HG03565 (cell line): ENCODE measurements around the gene DHDH.
"Not testable (repeated sequence)": the region's sequence is repeated elsewhere in the genome, so short reads cannot be mapped to it uniquely, and the experiment has no call there.

Experiments used
- ATAC-seq: cut with Tn5 transposase; IDR thresholded peaks from one replicate; pipeline ENCODE4 v1.9.1; 2021; ENCODE audit warnings: mild to moderate bottlenecking, moderate library complexity; ENCODE audit not compliant: unreplicated experiment

DHDH gene

GRCh38 chr19:48914181-48914580 is 19.3 kb upstream of the DHDH start:
- no peak for ATAC-seq

DNA sequence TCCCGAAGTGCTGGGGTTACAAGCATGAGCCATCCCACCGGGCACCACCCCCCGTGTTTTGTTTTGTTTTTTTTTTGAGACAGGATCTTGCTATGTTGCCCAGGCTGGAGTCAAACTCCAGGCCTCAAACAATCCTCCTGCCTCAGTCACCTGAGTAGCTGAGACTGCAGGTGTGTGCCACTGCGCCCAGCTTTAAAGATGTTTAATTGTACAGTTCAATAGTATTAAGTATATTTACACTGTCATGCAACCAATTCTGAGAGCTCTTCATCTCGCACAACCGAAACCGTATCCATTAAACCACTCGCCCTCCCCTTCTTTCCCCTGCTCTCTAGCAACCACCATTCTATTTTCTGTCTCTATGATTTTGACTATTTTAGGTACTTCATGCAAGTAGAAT is 17.7 kb upstream of the DHDH start:
- ATAC-seq: no peak

- ATAC-seq: no peak
These were observed 15.4 kb upstream of the DHDH start for GRCh38 chr19:48918071-48918470.

DNA sequence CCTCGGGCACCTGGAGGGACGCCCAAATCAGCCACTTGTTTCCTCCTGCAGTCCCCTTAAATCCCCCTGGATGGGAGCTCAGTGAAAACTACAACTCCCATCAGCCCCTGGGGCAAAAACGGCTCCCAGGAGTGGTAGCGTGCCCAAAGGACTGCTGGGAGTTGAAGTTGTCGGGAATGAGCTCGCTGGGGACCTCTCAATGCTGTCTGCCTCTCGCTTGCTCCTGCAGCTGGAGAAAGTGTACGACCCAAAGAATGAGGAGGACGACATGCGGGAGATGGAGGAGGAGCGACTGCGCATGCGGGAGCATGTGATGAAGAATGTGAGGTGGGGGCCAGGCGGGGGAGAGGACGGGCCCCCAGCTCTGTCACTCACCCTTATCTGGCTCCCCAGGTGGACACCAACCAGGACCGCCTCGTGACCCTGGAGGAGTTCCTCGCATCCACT is 14.7 kb upstream of the DHDH start:
- ATAC-seq: no peak

DNA sequence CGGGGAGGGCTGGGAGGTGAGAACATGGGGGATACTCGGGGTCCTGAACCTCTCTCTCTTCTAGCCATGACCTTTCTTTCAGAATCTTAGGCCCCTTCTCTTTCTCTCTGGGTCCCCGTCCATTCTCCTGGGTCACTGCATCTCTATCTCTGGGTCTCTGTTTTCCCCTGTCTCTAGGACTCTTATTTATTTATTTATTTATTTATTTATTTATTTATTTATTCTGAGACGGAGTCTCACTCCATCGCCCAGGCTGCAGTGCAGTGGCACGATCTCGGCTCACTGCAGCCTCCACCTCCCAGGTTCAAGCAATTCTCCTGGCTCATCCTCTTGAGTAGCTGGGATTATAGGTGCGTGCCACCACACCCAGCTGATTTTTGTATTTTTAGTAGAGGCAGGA is 14.2 kb upstream of the DHDH start:
- not testable (repeated sequence) for ATAC-seq

- ATAC-seq: no peak
These were observed 12.6 kb upstream of the DHDH start for GRCh38 chr19:48920949-48921348.

- no peak for ATAC-seq
These were observed 11.6 kb upstream of the DHDH start for GRCh38 chr19:48921721-48922500.

DNA sequence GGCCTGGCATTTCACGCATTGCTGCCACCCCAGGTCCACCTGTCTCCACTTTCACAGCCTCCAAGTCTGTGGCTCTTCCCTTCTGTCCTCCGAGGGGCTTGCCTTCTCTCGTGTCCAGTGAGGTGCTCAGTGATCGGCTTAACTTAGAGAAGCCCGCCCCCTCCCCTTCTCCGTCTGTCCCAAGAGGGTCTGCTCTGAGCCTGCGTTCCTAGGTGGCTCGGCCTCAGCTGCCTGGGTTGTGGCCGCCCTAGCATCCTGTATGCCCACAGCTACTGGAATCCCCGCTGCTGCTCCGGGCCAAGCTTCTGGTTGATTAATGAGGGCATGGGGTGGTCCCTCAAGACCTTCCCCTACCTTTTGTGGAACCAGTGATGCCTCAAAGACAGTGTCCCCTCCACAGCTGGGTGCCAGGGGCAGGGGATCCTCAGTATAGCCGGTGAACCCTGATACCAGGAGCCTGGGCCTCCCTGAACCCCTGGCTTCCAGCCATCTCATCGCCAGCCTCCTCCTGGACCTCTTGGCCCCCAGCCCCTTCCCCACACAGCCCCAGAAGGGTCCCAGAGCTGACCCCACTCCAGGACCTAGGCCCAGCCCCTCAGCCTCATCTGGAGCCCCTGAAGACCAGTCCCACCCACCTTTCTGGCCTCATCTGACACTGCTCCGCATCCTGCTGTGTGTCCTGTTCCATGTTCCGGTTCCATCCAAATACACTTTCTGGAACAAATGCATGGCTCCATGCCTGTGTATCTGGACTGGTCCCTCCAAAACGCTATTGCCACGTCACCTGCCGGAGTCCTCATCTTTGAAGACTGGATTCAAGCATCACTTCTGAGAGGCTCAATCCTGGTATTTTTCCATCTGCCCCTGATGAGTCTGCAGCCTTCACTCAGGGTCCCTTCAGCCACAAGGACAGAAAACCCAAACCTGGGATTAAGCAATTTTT is 10.7 kb upstream of the DHDH start:
- no peak for ATAC-seq

DNA sequence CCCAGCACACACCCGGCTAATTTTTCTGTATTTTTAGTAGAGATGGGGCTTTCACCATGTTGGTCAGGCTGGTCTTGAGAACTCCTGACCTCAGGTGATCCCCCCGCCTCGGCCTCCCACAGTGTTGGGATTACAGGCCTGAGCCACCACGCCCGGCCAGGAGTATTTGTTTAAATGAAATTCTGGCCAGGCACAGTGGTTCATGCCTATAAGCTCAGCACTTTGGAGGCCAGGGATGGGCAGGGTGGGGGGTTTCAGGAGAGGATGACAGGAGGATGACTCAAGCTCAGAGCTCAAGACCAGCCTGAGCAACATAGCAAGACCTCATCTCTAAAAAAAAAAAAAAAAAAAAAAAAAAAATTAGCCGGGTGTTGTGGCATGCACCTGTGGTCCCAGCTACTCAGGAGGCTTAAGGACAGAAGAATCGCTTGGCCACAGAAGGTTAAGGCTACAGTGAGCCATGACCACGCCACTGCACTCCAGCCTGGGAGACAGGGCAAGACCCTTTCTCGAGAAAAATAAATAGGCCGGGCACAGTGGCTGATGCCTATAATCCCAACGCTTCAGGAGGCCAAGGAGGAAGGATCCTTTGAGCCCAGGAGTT is 8.2 kb upstream of the DHDH start:
- no peak for ATAC-seq

DNA sequence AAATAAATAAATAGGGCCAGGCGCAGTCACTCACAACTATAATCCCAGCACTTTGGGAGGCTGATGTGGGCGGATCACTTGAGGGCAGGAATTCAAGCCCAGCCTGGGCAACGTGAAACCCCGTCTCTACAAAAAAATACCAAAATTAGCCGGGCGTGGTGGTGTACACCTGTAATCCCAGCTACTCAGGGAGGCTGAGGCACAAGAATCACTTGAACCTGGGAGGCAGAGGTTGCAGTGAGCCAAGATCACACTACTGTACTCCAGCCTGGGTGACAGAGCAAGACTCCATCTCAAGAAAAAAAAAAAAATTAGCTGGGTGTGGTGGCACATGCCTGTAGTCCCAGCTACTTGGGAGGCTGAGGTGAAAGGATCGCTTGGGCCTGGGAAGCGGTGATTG is 7.6 kb upstream of the DHDH start:
- ATAC-seq: not testable (repeated sequence)

GRCh38 chr19:48926909-48927308 is 6.6 kb upstream of the DHDH start:
- ATAC-seq: no peak

DNA sequence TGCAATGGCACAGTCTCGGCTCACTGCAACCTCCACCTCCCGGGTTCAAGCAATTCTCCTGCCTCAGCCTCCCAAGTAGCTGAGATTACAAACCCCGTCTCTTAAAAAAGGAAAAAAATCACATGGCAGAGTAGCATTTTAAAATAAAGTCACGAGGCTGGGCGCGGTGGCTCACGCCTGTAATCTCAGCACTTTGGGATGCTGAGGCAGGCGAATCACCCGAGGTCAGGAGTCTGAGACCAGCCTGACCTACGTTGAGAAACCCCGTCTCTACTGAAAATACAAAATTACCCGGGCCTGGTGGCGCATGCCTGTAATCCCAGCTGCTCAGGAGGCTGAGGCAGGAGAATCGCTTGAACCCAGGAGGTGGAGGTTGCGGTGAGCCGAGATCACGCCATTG is 5.8 kb upstream of the DHDH start:
- not testable (repeated sequence) for ATAC-seq

- ATAC-seq: no peak
These were observed 5.1 kb upstream of the DHDH start for GRCh38 chr19:48928164-48929025.

DNA sequence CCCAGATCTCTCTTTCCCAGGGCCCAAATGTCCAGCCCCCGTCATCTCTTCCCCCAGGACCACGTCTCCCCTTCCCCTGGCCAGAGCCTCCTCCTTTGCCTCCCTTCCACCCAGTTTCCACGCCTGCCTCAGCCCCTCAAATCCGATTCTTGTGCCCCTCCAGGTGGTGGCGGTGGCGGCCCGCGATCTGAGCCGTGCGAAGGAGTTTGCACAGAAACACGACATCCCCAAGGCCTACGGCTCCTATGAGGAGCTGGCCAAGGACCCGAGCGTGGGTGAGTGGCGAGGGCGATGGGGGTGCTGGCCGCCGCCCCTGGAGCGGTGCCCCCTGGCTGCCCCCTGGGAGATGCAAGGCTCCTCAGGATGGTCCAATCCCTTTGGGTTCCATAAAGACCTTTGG is 1.3 kb downstream of the DHDH start:
- ATAC-seq: no peak

- ATAC-seq: no peak
These were observed 2.4 kb downstream of the DHDH start for GRCh38 chr19:48935864-48936263.

DNA sequence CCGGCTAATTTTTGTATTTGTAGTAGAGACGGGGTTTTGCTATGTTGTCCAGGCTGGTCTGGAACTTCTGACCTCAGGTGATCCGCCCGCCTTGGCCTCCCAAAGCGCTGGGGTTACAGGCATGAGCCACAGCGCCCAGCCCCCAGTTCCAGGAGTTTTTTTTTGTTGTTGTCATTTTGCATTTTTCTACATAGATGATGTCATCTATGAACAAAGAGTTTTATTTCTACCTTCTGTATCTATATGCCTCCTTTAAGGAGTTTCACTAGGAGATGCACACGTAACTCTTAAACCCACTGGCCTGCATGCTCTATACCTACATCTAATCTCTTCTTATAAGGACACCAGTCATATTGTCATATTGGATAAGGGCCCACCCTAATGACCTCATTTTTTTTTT is 4.8 kb downstream of the DHDH start:
- no peak for ATAC-seq

DNA sequence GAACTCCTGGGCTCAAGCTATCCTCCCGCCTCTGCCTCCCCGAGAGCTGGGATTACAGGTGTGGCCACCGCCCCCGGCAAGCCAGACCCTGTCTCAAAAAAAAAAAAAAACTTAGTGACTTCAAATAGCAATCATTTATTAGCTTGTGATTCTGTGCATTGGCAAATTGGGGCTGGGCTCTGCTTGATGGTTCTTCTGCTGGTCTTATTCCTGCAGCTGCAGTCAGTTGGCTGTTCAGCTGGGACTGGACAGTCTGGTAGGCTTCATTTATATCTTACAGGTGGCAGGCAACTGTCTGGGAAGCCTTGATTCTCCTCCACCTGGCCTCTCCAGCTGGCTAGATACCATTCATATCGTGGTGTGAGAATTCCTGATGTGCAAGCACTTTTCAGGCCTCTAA is 7.4 kb downstream of the DHDH start:
- ATAC-seq: no peak

DNA sequence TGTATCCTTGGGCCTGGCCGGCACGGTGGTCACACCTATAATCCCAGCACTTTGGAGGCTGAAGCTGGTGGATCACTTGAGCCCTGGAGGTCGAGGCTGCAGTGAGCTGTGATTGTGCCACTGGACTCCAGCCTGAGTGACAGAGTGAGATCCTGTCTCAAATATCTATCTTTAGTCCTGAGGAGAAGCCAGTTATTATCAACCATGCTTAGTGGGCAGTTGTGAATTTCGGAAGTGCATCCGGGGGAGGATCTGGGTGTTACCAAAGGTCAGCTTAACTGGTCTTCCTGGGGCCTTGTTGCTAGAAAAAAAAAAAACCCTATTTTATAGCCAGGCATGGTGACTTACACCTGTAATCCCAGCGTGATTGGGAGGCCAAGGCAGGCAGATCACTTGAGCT is 9.6 kb downstream of the DHDH start:
- no peak for ATAC-seq

DNA sequence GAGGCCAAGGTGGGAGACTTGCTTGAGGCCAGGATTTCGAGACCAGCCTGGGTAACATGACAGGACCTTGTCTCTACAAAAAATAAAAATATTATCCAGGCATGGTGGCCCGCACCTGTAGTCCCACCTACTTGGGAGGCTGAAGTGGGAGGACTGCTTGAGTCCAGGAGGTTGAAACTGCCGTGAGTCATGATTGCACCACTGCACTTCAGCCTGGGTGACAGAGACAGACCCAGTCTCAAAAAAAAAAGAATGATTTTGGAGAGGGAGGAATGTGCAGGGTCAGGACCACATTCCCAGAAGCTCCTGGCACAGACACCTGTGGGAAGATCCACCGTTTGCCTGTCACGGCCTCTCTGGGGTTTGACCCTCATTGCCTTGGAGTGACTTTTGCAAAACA is 11.9 kb downstream of the DHDH start:
- no peak for ATAC-seq

- no peak for ATAC-seq
These were observed 12.3 kb downstream of the DHDH start for GRCh38 chr19:48945817-48946216.
